IMR-90 (cell line): ENCODE data around the gene CALM1. TPM values are rescaled to one million over a fixed set of nuclear protein-coding genes. Genes with fewer than 3 reads are reported as not detected.

Source experiments
- ATAC-seq: fragments of 200-7000 bp; cut with Tn5 transposase; 2 replicates; pipeline ENCODE4 v1.9.1; 2020; ENCODE audit warnings: low read depth, mild to moderate bottlenecking, moderate library complexity
- BruUV-seq: library from RNA; stranded (reverse); fragments of 400-500 nt; replicated peaks from 2 replicates; lab custom pipeline; 2021; lab: Mats Ljungman, UMichigan
- CTCF ChIA-PET: fragments of 300-600 bp; formaldehyde crosslinking; extraction: SDS; loops from one replicate; lab custom pipeline; 2021; ENCODE audit warnings: antibody characterized with exemption; lab: Yijun Ruan, JAX
- POLR2A ChIA-PET: fragments of 300-600 bp; sonication (Branson Sonifier 250); formaldehyde crosslinking; loops from one replicate; lab custom pipeline; 2022; ENCODE audit warnings: antibody characterized with exemption; ENCODE audit not compliant: unreplicated experiment; lab: Charles Lee
- DNase-seq: peaks from one replicate; pipeline ENCODE4 v3.0.0; 2013
- H2AFZ ChIP-seq: replicated peaks from 2 replicates; pipeline ENCODE3; 2013; ENCODE audit warnings: low read length, mild to moderate bottlenecking; ENCODE audit not compliant: poor library complexity
- H2AK5ac ChIP-seq: 2 replicates; pipeline ENCODE4 v1.6.1; 2013; ENCODE audit warnings: low read depth, low read length, inconsistent platforms
- H2AK9ac ChIP-seq: replicated peaks from 2 replicates; pipeline ENCODE3; 2013; ENCODE audit warnings: mild to moderate bottlenecking, low read depth, low read length, moderate library complexity; ENCODE audit not compliant: poor library complexity
- H2BK120ac ChIP-seq: 2 replicates; pipeline ENCODE4 v1.6.1; 2013; ENCODE audit warnings: low read depth, low read length, inconsistent platforms
- H2BK15ac ChIP-seq: 3 replicates; pipeline ENCODE4 v1.6.1; 2013; ENCODE audit warnings: low read depth, low read length, inconsistent platforms
- H2BK20ac ChIP-seq: 2 replicates; pipeline ENCODE4 v1.6.1; 2013; ENCODE audit warnings: low read depth, mild to moderate bottlenecking, inconsistent platforms, low read length, moderate library complexity
- H2BK5ac ChIP-seq: 2 replicates; pipeline ENCODE4 v1.6.1; 2013; ENCODE audit warnings: mild to moderate bottlenecking, low read depth, low read length, inconsistent platforms; ENCODE audit not compliant: poor library complexity, severe bottlenecking
- H3K14ac ChIP-seq: replicated peaks from 2 replicates; pipeline ENCODE4 v1.6.1; 2013; ENCODE audit warnings: low read depth, low read length, inconsistent platforms
- H3K18ac ChIP-seq: 2 replicates; pipeline ENCODE4 v1.6.1; 2013; ENCODE audit warnings: low read depth, low read length, control low read depth
- H3K23ac ChIP-seq: 2 replicates; pipeline ENCODE4 v1.6.1; 2013; ENCODE audit warnings: low read depth, low read length, inconsistent platforms
- H3K27ac ChIP-seq: 2 replicates; pipeline ENCODE4 v1.5.1; 2013; ENCODE audit warnings: mild to moderate bottlenecking, control low read depth, low read length; ENCODE audit not compliant: insufficient read depth
- H3K27me3 ChIP-seq: 2 replicates; pipeline ENCODE4 v1.6.1; 2013; ENCODE audit warnings: low read length; ENCODE audit not compliant: control insufficient read depth, insufficient read depth
- H3K36me3 ChIP-seq: 2 replicates; pipeline ENCODE4 v1.6.1; 2013; ENCODE audit warnings: low read length, mixed read lengths; ENCODE audit not compliant: control insufficient read depth, insufficient read depth
- H3K4ac ChIP-seq: 2 replicates; pipeline ENCODE4 v1.6.1; 2013; ENCODE audit warnings: low read depth, low read length, inconsistent platforms
- H3K4me1 ChIP-seq: 2 replicates; pipeline ENCODE4 v1.6.1; 2013; ENCODE audit warnings: low read length, mixed read lengths; ENCODE audit not compliant: control insufficient read depth, insufficient read depth
- H3K4me2 ChIP-seq: 2 replicates; pipeline ENCODE4 v1.6.1; 2013; ENCODE audit warnings: low read depth, mild to moderate bottlenecking, control low read depth, low read length, moderate library complexity
- H3K4me3 ChIP-seq: 2 replicates; pipeline ENCODE4 v1.5.1; 2013; ENCODE audit warnings: low read depth, mild to moderate bottlenecking, control low read depth, low read length, moderate library complexity; ENCODE audit not compliant: insufficient read depth
- H3K56ac ChIP-seq: 2 replicates; pipeline ENCODE4 v1.6.1; 2013; ENCODE audit warnings: low read length, inconsistent platforms; ENCODE audit not compliant: insufficient read depth; ENCODE audit errors: extremely low read depth
- H3K79me1 ChIP-seq, 2 experiments: 2 replicates each; pipeline ENCODE4 v1.6.1; 2013; ENCODE audit warnings: low read length in 2 of 2, inconsistent platforms in 1 of 2, low read depth in 1 of 2
- H3K9ac ChIP-seq: 2 replicates; pipeline ENCODE4 v1.6.1; 2013; ENCODE audit warnings: low read depth, low read length, control low read depth
- H3K9me1 ChIP-seq: 2 replicates; pipeline ENCODE4 v1.6.1; 2013; ENCODE audit warnings: low read length, inconsistent platforms; ENCODE audit not compliant: insufficient read depth
- H3K9me3 ChIP-seq: 2 replicates; pipeline ENCODE4 v1.6.1; 2013; ENCODE audit warnings: low read length; ENCODE audit not compliant: control insufficient read depth, insufficient read depth
- H4K20me1 ChIP-seq: 2 replicates; pipeline ENCODE4 v1.6.1; 2013; ENCODE audit warnings: low read length, inconsistent platforms; ENCODE audit not compliant: insufficient read depth
- H4K5ac ChIP-seq: 2 replicates; pipeline ENCODE4 v1.6.1; 2013; ENCODE audit warnings: mild to moderate bottlenecking, low read depth, low read length, control low read depth
- H4K8ac ChIP-seq, 2 experiments: 2 replicates each; pipeline ENCODE4 v1.6.1; 2013; ENCODE audit warnings: low read depth in 2 of 2, low read length in 2 of 2, control low read depth in 1 of 2, inconsistent platforms in 1 of 2
- H4K91ac ChIP-seq: 2 replicates; pipeline ENCODE4 v1.6.1; 2013; ENCODE audit warnings: low read depth, low read length, inconsistent platforms; ENCODE audit not compliant: insufficient read depth
- BHLHE40 ChIP-seq: fragments of 150-350 bp; IDR thresholded peaks from 2 replicates; pipeline ENCODE4 v1.6.1; 2016; ENCODE audit warnings: mild to moderate bottlenecking, low read depth, low read length
- CEBPB ChIP-seq: IDR thresholded peaks from 2 replicates; pipeline ENCODE4 v1.6.1; 2012; ENCODE audit warnings: low read depth, low read length, improper control_type of control experiment
- ELK1 ChIP-seq: fragments of 150-350 bp; IDR thresholded peaks from 2 replicates; pipeline ENCODE4 v1.6.1; 2016; ENCODE audit warnings: low read depth, mild to moderate bottlenecking, low read length, moderate library complexity, borderline replicate concordance
- FOS ChIP-seq: fragments of 150-350 bp; IDR thresholded peaks from 2 replicates; pipeline ENCODE4 v1.6.1; 2016; ENCODE audit warnings: low read depth, low read length
- MAZ ChIP-seq: IDR thresholded peaks from 2 replicates; pipeline ENCODE4 v1.6.1; 2012; ENCODE audit warnings: low read depth, mild to moderate bottlenecking, low read length, improper control_type of control experiment, moderate library complexity, borderline replicate concordance
- MXI1 ChIP-seq: IDR thresholded peaks from 2 replicates; pipeline ENCODE4 v1.6.1; 2012; ENCODE audit warnings: low read depth, mild to moderate bottlenecking, low read length, moderate library complexity, borderline replicate concordance
- POLR2A ChIP-seq: IDR thresholded peaks from 2 replicates; pipeline ENCODE4 v1.6.1; 2012; ENCODE audit warnings: mild to moderate bottlenecking, low read depth, low read length
- RFX5 ChIP-seq: IDR thresholded peaks from 2 replicates; pipeline ENCODE4 v1.8.0; 2012; ENCODE audit warnings: low read depth, mild to moderate bottlenecking, low read length, moderate library complexity
- SMC3 ChIP-seq: fragments of 150-350 bp; IDR thresholded peaks from 2 replicates; pipeline ENCODE4 v1.6.1; 2016; ENCODE audit warnings: low read depth, mild to moderate bottlenecking, antibody characterized with exemption, low read length, moderate library complexity
- USF2 ChIP-seq: fragments of 150-350 bp; IDR thresholded peaks from 2 replicates; pipeline ENCODE4 v1.6.1; 2017; ENCODE audit warnings: mild to moderate bottlenecking, antibody characterized with exemption, low read length, low read depth
- WGBS, 2 experiments: methylation state at CpG; one replicate each; pipeline versions ENCODE4 v1.1.5 to v1.1.7; 2013; ENCODE audit warnings: missing lambda C conversion rate in 2 of 2; ENCODE audit not compliant: insufficient read length in 1 of 2; ENCODE audit errors: extremely low coverage in 2 of 2; 5-methylcytosine and 5-hydroxymethylcytosine counted together
- dilution Hi-C: fragments of 300-500 bp; cut with HindIII; formaldehyde crosslinking; loops from one replicate; pipeline ENCODE4 v1.14.3; 2018; ENCODE audit warnings: low sequenced_read_pairs; ENCODE audit not compliant: unreplicated experiment
- in situ Hi-C: fragments of 300-500 bp; cut with MboI; formaldehyde crosslinking; loops from 3 replicates; pipeline ENCODE4 v1.14.3; 2019; ENCODE audit warnings: low sequenced_read_pairs, inconsistent platforms, mixed read lengths
- intact Hi-C: fragments of 100-400 bp; cut with micrococcal nuclease; formaldehyde crosslinking; loops from 2 replicates; pipeline ENCODE4 v1.10.0; 2022
- polyA plus RNA-seq, 3 experiments: library from polyadenylated mRNA; depleted of rRNA; stranded (reverse); fragments of >200 nt; gene quantifications; 2 replicates each; pipeline ENCODE4 v1.2.3, GENCODE V29; 2012; ENCODE audit warnings: low replicate concordance in 1 of 3
- total RNA-seq: library from RNA; depleted of rRNA; stranded (reverse); fragments of >200 nt; gene quantifications from 2 replicates; pipeline ENCODE4 v1.2.3, GENCODE V29; 2012

Gene CALM1
- total and polyA plus RNA-seq, 2 of the 4 experiments (the other 2 are of a cell fraction), result 72.9 to 188 TPM

DNA sequence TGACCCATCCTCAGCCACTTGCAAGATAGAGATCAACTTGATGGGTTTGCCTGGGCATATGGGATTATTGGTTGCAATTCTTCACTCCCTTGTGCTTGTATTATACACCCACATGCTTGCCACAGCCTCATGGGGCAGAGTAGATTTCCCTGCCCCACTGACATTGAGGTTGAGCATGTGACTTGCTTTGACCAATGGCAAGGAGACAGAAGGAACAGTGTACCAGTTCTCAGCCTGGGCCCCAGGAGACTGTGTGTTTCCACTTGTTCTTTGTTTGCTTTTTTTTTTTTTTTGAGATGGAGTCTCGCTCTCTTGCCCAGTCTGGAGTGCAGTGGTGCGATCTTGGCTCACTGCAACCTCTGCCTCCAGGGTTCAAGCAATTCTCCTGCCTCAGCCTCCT, 31.8 kb downstream of the CALM1 start:
- Histone ChIP-seq H3K14ac (no peak overlapping the region), H2BK5ac (no peak overlapping the region), H3K9me3 (peaks cover 5% of the 10 kb centered on the region; the same call in 1 of the 2 replicates), H2AK5ac (no peak overlapping the region), H2AFZ (no peak overlapping the region), H3K9me1 (no peaks in the 10 kb centered on the region), H4K8ac (no peak overlapping the region), H2BK120ac (no peak overlapping the region), H3K23ac (no peak overlapping the region), H3K4ac (no peak overlapping the region), H4K91ac (no peak overlapping the region), H3K27me3 (peaks cover 12% of the 10 kb centered on the region), H3K9ac (no peak overlapping the region), H3K4me2 (no peak overlapping the region), H3K4me1 (no peaks in the 10 kb centered on the region), H4K20me1 (no peaks in the 10 kb centered on the region), H2BK20ac (no peak overlapping the region), H3K36me3 (no peaks in the 10 kb centered on the region), H3K4me3 (no peak overlapping the region), H3K27ac (no peak overlapping the region), H4K5ac (no peak overlapping the region), H2BK15ac (no peak overlapping the region), H3K56ac (no peak overlapping the region), H3K79me1 (no peaks in the 10 kb centered on the region), H3K18ac (no peak overlapping the region), H2AK9ac (no peak overlapping the region)
- no peak for DNase-seq
- in situ Hi-C loops, result no loop called here
- dilution Hi-C loops, result no loop called here
- no CpG with 5 or more reads among the region's 2 CpGs for WGBS, 2 experiments
- intact Hi-C loops, result no loop called here
- ChIA-PET CTCF (no interaction called here), POLR2A (no interaction called here)
- no TSS peak for BruUV-seq
- ATAC-seq, result no peak
- TF ChIP-seq USF2 (no peak), MAZ (no peak), BHLHE40 (no peak), MXI1 (no peak), SMC3 (no peak), RFX5 (no peak), POLR2A (no peak), FOS (no peak), ELK1 (no peak), CEBPB (no peak)
